B cell (primary cell): ENCODE measurements around the gene NEGR1. TPM values are rescaled to one million over a fixed set of nuclear protein-coding genes. Genes with fewer than 3 reads are reported as not detected.

Experiments
- ATAC-seq: fragments of 200-7000 bp; cut with Tn5 transposase; one replicate; pipeline ENCODE4 v1.10.0; 2021; ENCODE audit warnings: low read depth, mild to moderate bottlenecking, moderate number of reproducible peaks, moderate library complexity
- CTCF ChIA-PET: fragments of 350-600 bp; sonication (Branson Sonifier 250); formaldehyde crosslinking; loops from one replicate; lab custom pipeline; 2021; ENCODE audit warnings: antibody characterized with exemption, inconsistent platforms; lab: Charles Lee
- POLR2A ChIA-PET: fragments of 350-600 bp; sonication (Branson Sonifier 250); formaldehyde crosslinking; loops from one replicate; lab custom pipeline; 2021; ENCODE audit warnings: antibody characterized with exemption; lab: Charles Lee
- DNase-seq: peaks from one replicate; pipeline ENCODE4 v3.0.0; 2013
- H2AFZ ChIP-seq: 2 replicates; pipeline ENCODE4 v1.6.1; 2012; ENCODE audit warnings: mild to moderate bottlenecking, low read depth, low read length; ENCODE audit not compliant: insufficient read depth, poor library complexity, severe bottlenecking
- H3K27ac ChIP-seq, 2 donors: 1 replicate in 1 of 2; 2 replicates in 1 of 2; pipeline ENCODE4 v1.5.1; 2012 to 2013; ENCODE audit warnings: low read length in 2 of 2, mild to moderate bottlenecking in 2 of 2, moderate library complexity in 1 of 2
- H3K27me3 ChIP-seq, 4 experiments: fragments of 200-600 bp in 1 of 4; sonication (generic) in 1 of 4; replicated peaks in 1 of 4; 1 replicate in 2 of 4; 2 replicates in 2 of 4; pipeline versions ENCODE4 v1.6.1 to v1.7.0; 2013 to 2016; ENCODE audit warnings: low read length in 3 of 4, mild to moderate bottlenecking in 2 of 4, mixed read lengths in 1 of 4, moderate library complexity in 1 of 4; ENCODE audit not compliant: insufficient read depth in 4 of 4, control insufficient read depth in 3 of 4; ENCODE audit errors: control extremely low read depth in 1 of 4
- H3K36me3 ChIP-seq, 2 experiments: replicated peaks in 1 of 2; 1 replicate in 1 of 2; 2 replicates in 1 of 2; pipeline versions ENCODE4 v1.6.1 to v1.7.1; 2013; ENCODE audit warnings: low read length in 1 of 2; ENCODE audit not compliant: insufficient read depth in 2 of 2, control insufficient read depth in 1 of 2; ENCODE audit errors: control extremely low read depth in 1 of 2, extremely low read depth in 1 of 2
- H3K4me1 ChIP-seq, 2 donors: fragments of 200-600 bp in 1 of 2; sonication (generic) in 1 of 2; 1 replicate in 1 of 2; 2 replicates in 1 of 2; pipeline versions ENCODE4 v1.5.1 to v1.6.1; 2013 to 2017; ENCODE audit warnings: low read length in 2 of 2; ENCODE audit not compliant: control insufficient read depth in 2 of 2, insufficient read depth in 2 of 2
- H3K4me2 ChIP-seq: replicated peaks from 2 replicates; pipeline ENCODE3; 2012; ENCODE audit warnings: mild to moderate bottlenecking, low read depth, low read length; ENCODE audit not compliant: poor library complexity, severe bottlenecking
- H3K4me3 ChIP-seq, 5 experiments: fragments of 200-600 bp in 1 of 5; sonication (generic) in 1 of 5; 1 replicate in 3 of 5; 2 replicates in 2 of 5; pipeline versions ENCODE4 v1.5.1 to v1.7.0; 2011 to 2016; ENCODE audit warnings: low read length in 4 of 5, mild to moderate bottlenecking in 4 of 5, low read depth in 2 of 5, control low read depth in 1 of 5, moderate library complexity in 1 of 5; ENCODE audit not compliant: insufficient read depth in 1 of 5; ENCODE audit errors: control extremely low read depth in 1 of 5, extremely low read depth in 1 of 5
- H3K79me2 ChIP-seq: fragments of 200-600 bp; sonication (generic); one replicate; pipeline ENCODE4 v1.6.0; 2016; ENCODE audit warnings: low read length; ENCODE audit not compliant: control insufficient read depth, insufficient read depth
- H3K9ac ChIP-seq: fragments of 200-600 bp; sonication (generic); 2 replicates; pipeline ENCODE4 v1.6.1; 2017; ENCODE audit warnings: mild to moderate bottlenecking, low read length, moderate library complexity
- H3K9me3 ChIP-seq, 3 donors: one replicate each; pipeline versions ENCODE4 v1.6.1 to v1.7.1; 2013; ENCODE audit warnings: low read length in 2 of 3; ENCODE audit not compliant: control insufficient read depth in 2 of 3, insufficient read depth in 1 of 3; ENCODE audit errors: control extremely low read depth in 1 of 3
- H4K20me1 ChIP-seq: 2 replicates; pipeline ENCODE4 v1.6.0; 2012; ENCODE audit warnings: mild to moderate bottlenecking, low read length; ENCODE audit not compliant: insufficient read depth, control insufficient read depth, poor library complexity, severe bottlenecking
- H3K27ac Mint-ChIP-seq: one replicate; pipeline ENCODE4 v1.8.0; 2021; ENCODE audit warnings: mixed read lengths
- H3K27me3 Mint-ChIP-seq: one replicate; pipeline ENCODE4 v1.8.0; 2021; ENCODE audit warnings: mixed read lengths
- H3K4me1 Mint-ChIP-seq: one replicate; pipeline ENCODE4 v1.8.0; 2021; ENCODE audit warnings: mixed read lengths
- H3K4me3 Mint-ChIP-seq: one replicate; pipeline ENCODE4 v1.8.0; 2021; ENCODE audit warnings: mixed read lengths
- H3K9me3 Mint-ChIP-seq: one replicate; pipeline ENCODE4 v1.8.0; 2022; ENCODE audit warnings: mixed read lengths; ENCODE audit not compliant: insufficient read depth
- CTCF ChIP-seq: fragments of 200-600 bp; IDR thresholded peaks from one replicate; pipeline ENCODE4 v1.8.0; 2022; ENCODE audit warnings: antibody characterized with exemption, mild to moderate bottlenecking
- EZH2 ChIP-seq: IDR thresholded peaks from 2 replicates; pipeline ENCODE4 v1.6.1; 2012; ENCODE audit warnings: borderline replicate concordance, low read depth, mild to moderate bottlenecking, moderate library complexity, low read length; ENCODE audit not compliant: insufficient read depth, poor library complexity, severe bottlenecking
- WGBS: methylation state at CpG from one replicate; pipeline ENCODE4 v1.1.5; 2013; ENCODE audit warnings: missing lambda C conversion rate; ENCODE audit not compliant: insufficient coverage; 5-methylcytosine and 5-hydroxymethylcytosine counted together
- intact Hi-C: fragments of 100-400 bp; cut with micrococcal nuclease; formaldehyde crosslinking; loops from one replicate; pipeline ENCODE4 v1.10.0; 2022
- polyA plus RNA-seq: library from polyadenylated mRNA; depleted of rRNA; stranded (reverse); fragments of >200 nt; gene quantifications from 2 replicates; pipeline ENCODE4 v1.2.3, GENCODE V29; 2012
- total RNA-seq, 2 donors: library from RNA; stranded (reverse); fragments of 120-200 nt in 1 of 2; gene quantifications; 1 replicate in 1 of 2; 2 replicates in 1 of 2; pipeline versions ENCODE4 v1.2.3 to v1.2.4, GENCODE V29; 2013 to 2022

Gene NEGR1
- total and polyA plus RNA-seq, 2 donors (not counting 1 experiment from before 2014, with no cell fraction given): 0.01 TPM; not detected in 1

- Histone ChIP-seq H3K4me3 (peak overlapping the region; percentile 59 to 94 (median 73)), H3K79me2 (no peaks in the 10 kb centered on the region), H3K36me3 (no peaks in the 10 kb centered on the region), H3K9me3 (no peaks in the 10 kb centered on the region), H3K4me1 (peaks cover 25 to 26% of the 10 kb centered on the region in 2 donors), H3K27me3 (peaks cover 0 to 13% (median 8%) of the 10 kb centered on the region in 4 experiments), H3K27ac (no peak overlapping the region), H2AFZ (peak overlapping the region; percentile 88), H4K20me1 (no peaks in the 10 kb centered on the region), H3K9ac (peak overlapping the region; percentile 73), H3K4me2 (peak overlapping the region; percentile 72)
- H3K27ac Mint-ChIP-seq: no peak overlapping the region
- TF ChIP-seq EZH2 (no peak), CTCF (no peak)
- POLR2A ChIA-PET: no interaction called here
- CTCF ChIA-PET: no interaction called here
- no peak overlapping the region for H3K4me3 Mint-ChIP-seq
- DNase-seq (peak; percentile 23), ATAC-seq (no peak)
- peaks cover 15% of the 10 kb centered on the region for H3K4me1 Mint-ChIP-seq
- intact Hi-C loops: no loop called here
- WGBS: 0% methylated on average over 10 of the region's 24 CpGs
- peaks cover 23% of the 10 kb centered on the region for H3K27me3 Mint-ChIP-seq
- H3K9me3 Mint-ChIP-seq: no peaks in the 10 kb centered on the region
Observed at GRCh38 chr1:72284348-72285073, 2.2 kb upstream of the NEGR1 start.

GRCh38 chr1:72284084-72284347, 1.7 kb upstream of the NEGR1 start:
- Mint-ChIP-seq H3K9me3 (no peaks in the 10 kb centered on the region), H3K4me1 (peaks cover 15% of the 10 kb centered on the region), H3K27ac (no peak overlapping the region), H3K4me3 (no peak overlapping the region), H3K27me3 (peaks cover 23% of the 10 kb centered on the region)
- ATAC-seq (no peak), DNase-seq (no peak)
- H3K36me3 ChIP-seq: no peaks in the 10 kb centered on the region
- H4K20me1 ChIP-seq: no peaks in the 10 kb centered on the region
- H2AFZ ChIP-seq: peak overlapping the region; percentile 88
- H3K27me3 ChIP-seq: peaks cover 0 to 13% (median 8%) of the 10 kb centered on the region in 4 experiments
- ChIA-PET POLR2A (no interaction called here), CTCF (no interaction called here)
- no CpG with 5 or more reads among the region's 7 CpGs for WGBS
- H3K4me3 ChIP-seq: peak overlapping the region; percentile 59 to 94 (median 73)
- H3K4me1 ChIP-seq: peaks cover 25 to 26% of the 10 kb centered on the region in 2 donors
- H3K79me2 ChIP-seq: no peaks in the 10 kb centered on the region
- H3K4me2 ChIP-seq: peak overlapping the region; percentile 72
- H3K9me3 ChIP-seq: no peaks in the 10 kb centered on the region
- H3K9ac ChIP-seq: peak overlapping the region; percentile 73
- TF ChIP-seq EZH2 (no peak), CTCF (no peak)
- H3K27ac ChIP-seq: no peak overlapping the region
- intact Hi-C loops: no loop called here
